SK-N-SH treated with all-trans-retinoic acid at 6 μM for 48 hours (cell line): Measurements from ENCODE around the gene UCP2.

Experiments
- ATAC-seq: fragments of 200-7000 bp; cut with Tn5 transposase; 3 replicates; pipeline ENCODE4 v1.9.1; 2020; ENCODE audit warnings: mild to moderate bottlenecking, moderate library complexity
- ARNTL ChIP-seq: fragments of 450-650 bp; formaldehyde crosslinking; IDR thresholded peaks from 2 replicates; pipeline ENCODE4 v1.5.0; 2020; ENCODE audit warnings: low read depth, mild to moderate bottlenecking, moderate library complexity, borderline replicate concordance
- BACH2 ChIP-seq: fragments of 250-450 bp; sonication (Bioruptor Pico); IDR thresholded peaks from 2 replicates; pipeline ENCODE4 v1.9.0; 2021; ENCODE audit warnings: mild to moderate bottlenecking, borderline replicate concordance
- CSDC2 ChIP-seq: fragments of 250-450 bp; sonication (Bioruptor Pico); IDR thresholded peaks from 2 replicates; pipeline ENCODE4 v1.5.0; 2020; ENCODE audit warnings: mild to moderate bottlenecking, moderate library complexity
- ESRRG ChIP-seq: fragments of 250-450 bp; sonication (Bioruptor Pico); IDR thresholded peaks from 2 replicates; pipeline ENCODE4 v1.6.1; 2021; ENCODE audit warnings: mild to moderate bottlenecking
- GLIS3 ChIP-seq: fragments of 250-450 bp; sonication (Bioruptor Pico); IDR thresholded peaks from 2 replicates; pipeline ENCODE4 v1.5.0; 2020; ENCODE audit warnings: mild to moderate bottlenecking, moderate library complexity
- ISL1 ChIP-seq: fragments of 250-450 bp; sonication (Bioruptor Pico); IDR thresholded peaks from 2 replicates; pipeline ENCODE4 v2.1.2; 2022; ENCODE audit warnings: mild to moderate bottlenecking, moderate library complexity
- OSR1 ChIP-seq: fragments of 250-450 bp; sonication (Bioruptor Pico); IDR thresholded peaks from 2 replicates; pipeline ENCODE4 v1.8.0; 2022; ENCODE audit warnings: moderate library complexity, mild to moderate bottlenecking, inconsistent platforms
- PPARA ChIP-seq: fragments of 250-450 bp; sonication (Bioruptor Pico); IDR thresholded peaks from 2 replicates; pipeline ENCODE4 v1.5.0; 2020; ENCODE audit warnings: mild to moderate bottlenecking, borderline replicate concordance
- RARB ChIP-seq: fragments of 250-450 bp; sonication (Bioruptor Pico); IDR thresholded peaks from 2 replicates; pipeline ENCODE4 v1.8.0; 2021; ENCODE audit warnings: mild to moderate bottlenecking, moderate library complexity
- SNAI2 ChIP-seq: fragments of 250-450 bp; sonication (Bioruptor Pico); IDR thresholded peaks from 2 replicates; pipeline ENCODE4 v1.5.0; 2020; ENCODE audit warnings: mild to moderate bottlenecking, moderate library complexity
- TCF4 ChIP-seq: fragments of 250-450 bp; sonication (Bioruptor Pico); IDR thresholded peaks from 2 replicates; pipeline ENCODE4 v1.8.0; 2021; ENCODE audit warnings: mild to moderate bottlenecking, moderate library complexity, borderline replicate concordance
- ZC3H10 ChIP-seq: fragments of 250-450 bp; sonication (Bioruptor Pico); IDR thresholded peaks from 2 replicates; pipeline ENCODE4 v1.5.1; 2021; ENCODE audit warnings: mild to moderate bottlenecking, moderate library complexity
- ZNF565 ChIP-seq: fragments of 450-650 bp; formaldehyde crosslinking; conservative IDR thresholded peaks from 2 replicates; pipeline ENCODE4 v1.5.0; 2020; ENCODE audit warnings: low read depth, mild to moderate bottlenecking, moderate library complexity
- ZNF70 ChIP-seq: fragments of 450-650 bp; formaldehyde crosslinking; IDR thresholded peaks from 2 replicates; pipeline ENCODE4 v1.5.0; 2020; ENCODE audit warnings: mild to moderate bottlenecking, moderate library complexity
- ZNF8 ChIP-seq: fragments of 450-650 bp; formaldehyde crosslinking; IDR thresholded peaks from 2 replicates; pipeline ENCODE4 v1.5.0; 2020; ENCODE audit warnings: mild to moderate bottlenecking, moderate library complexity
- TF ChIP-seq, protein P1 (sequence below): fragments of 250-450 bp; sonication (Bioruptor Pico); IDR thresholded peaks from 2 replicates; pipeline ENCODE4 v1.8.0; 2021; ENCODE audit warnings: low read depth, mild to moderate bottlenecking, moderate library complexity, borderline replicate concordance
- TF ChIP-seq, protein P2 (sequence below): fragments of 250-450 bp; sonication (Bioruptor Pico); IDR thresholded peaks from 2 replicates; pipeline ENCODE4 v1.8.0; 2020; ENCODE audit warnings: mild to moderate bottlenecking, moderate library complexity, borderline replicate concordance
- TF ChIP-seq, protein P3 (sequence below): fragments of 250-450 bp; sonication (Bioruptor Pico); IDR thresholded peaks from 2 replicates; pipeline ENCODE4 v1.5.1; 2020; ENCODE audit warnings: low read depth, mild to moderate bottlenecking, moderate library complexity
- TF ChIP-seq, protein P4 (sequence below): fragments of 250-450 bp; sonication (Bioruptor Pico); IDR thresholded peaks from 2 replicates; pipeline ENCODE4 v1.5.1; 2021; ENCODE audit warnings: mild to moderate bottlenecking, moderate library complexity
- TF ChIP-seq, protein P5 (sequence below): fragments of 250-450 bp; sonication (Bioruptor Pico); IDR thresholded peaks from 2 replicates; pipeline ENCODE4 v1.5.0; 2020; ENCODE audit warnings: mild to moderate bottlenecking, moderate library complexity

The UCP2 gene

DNA sequence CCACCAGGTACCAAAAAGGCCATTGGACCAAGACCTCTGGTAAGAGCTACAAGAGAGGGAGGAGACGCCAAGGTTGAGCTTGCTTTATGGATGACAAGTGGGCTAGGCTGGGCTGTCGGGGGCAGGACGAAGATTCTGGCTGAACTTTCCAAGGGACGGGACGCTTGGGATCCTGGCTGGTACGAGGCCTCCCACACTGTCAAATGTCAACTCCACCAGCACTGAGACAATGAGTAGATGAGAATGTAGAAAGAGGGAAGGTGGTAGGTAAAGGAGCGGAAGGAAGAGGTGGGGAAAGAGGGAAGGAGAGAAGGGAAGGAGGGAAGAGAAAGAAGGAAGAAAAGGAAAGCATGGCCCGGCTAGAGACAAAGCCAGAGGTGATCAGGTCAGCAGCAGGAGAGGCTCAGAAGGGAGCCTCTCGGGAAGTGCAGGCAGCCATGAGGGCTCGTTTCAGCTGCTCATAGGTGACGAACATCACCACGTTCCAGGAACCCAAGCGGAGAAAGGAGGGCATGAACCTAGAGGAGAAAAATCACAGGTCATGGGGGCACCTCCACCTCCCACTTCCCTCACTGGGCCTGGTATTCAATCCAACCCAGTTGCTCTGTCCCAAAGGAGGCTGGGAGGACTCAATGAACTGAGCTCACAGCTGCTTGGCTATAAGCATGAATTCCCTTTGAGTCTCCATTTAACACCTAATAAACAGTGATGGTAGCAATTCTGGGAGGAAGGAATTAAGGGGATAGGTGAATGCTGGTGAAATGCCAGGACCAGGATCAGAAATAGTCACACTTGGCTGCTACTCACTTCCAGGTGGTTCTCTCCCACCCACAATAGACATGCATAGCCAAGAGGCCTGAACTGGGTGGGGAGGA lies 7.8 kb downstream of the UCP2 start (continued):
- TF ChIP-seq, protein P1, sequence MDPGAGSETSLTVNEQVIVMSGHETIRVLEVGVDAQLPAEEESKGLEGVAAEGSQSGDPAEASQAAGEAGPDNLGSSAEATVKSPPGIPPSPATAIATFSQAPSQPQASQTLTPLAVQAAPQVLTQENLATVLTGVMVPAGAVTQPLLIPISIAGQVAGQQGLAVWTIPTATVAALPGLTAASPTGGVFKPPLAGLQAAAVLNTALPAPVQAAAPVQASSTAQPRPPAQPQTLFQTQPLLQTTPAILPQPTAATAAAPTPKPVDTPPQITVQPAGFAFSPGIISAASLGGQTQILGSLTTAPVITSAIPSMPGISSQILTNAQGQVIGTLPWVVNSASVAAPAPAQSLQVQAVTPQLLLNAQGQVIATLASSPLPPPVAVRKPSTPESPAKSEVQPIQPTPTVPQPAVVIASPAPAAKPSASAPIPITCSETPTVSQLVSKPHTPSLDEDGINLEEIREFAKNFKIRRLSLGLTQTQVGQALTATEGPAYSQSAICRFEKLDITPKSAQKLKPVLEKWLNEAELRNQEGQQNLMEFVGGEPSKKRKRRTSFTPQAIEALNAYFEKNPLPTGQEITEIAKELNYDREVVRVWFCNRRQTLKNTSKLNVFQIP (CRISPR knock-in tag), result no peak
- TF ChIP-seq ISL1 (no peak), CSDC2 (CRISPR knock-in tag) (no peak), PPARA (CRISPR knock-in tag) (no peak), ZNF70 (CRISPR knock-in tag) (no peak), OSR1 (CRISPR knock-in tag) (no peak)

DNA sequence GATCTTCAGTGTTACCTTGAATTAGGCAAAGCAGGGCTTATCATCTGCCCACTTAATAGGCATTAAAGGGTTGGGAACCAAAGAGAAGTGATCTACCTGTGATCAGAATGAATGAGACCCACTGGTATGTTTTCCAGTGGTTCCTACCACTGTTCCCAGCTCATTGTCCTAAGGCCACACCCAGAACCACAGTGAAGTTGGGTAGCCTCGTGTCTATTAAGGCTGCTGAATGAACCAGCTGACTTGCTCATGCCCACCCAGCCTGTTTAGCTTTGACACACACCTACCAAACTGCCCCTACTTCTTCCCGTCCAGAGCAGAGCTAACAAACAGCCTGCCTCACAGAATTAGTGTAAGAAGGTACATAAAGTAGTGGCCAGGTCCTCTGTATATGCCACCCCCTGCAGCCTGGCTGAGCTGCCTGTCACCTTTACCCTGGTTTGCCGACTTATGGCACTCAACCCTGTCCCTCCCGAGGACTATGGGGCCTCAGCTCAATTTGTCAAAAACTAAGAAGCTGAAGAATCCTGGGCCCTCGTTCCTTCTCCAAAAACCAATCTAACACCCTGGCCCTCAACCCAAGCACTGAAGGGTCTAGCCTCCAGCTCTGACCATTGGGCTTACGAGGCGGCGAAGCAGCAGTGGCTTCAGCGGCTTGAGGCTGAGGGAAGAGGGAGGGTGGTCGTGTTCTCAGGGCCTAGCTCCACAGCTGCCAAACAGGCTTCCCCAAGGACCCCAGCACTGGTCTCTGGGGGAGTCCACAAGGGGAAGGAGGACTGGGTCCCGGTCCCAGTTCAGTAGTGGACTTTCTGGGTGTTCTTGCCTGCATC lies 9.8 kb downstream of the UCP2 start:
- ATAC-seq, result no peak
- TF ChIP-seq, protein P2, sequence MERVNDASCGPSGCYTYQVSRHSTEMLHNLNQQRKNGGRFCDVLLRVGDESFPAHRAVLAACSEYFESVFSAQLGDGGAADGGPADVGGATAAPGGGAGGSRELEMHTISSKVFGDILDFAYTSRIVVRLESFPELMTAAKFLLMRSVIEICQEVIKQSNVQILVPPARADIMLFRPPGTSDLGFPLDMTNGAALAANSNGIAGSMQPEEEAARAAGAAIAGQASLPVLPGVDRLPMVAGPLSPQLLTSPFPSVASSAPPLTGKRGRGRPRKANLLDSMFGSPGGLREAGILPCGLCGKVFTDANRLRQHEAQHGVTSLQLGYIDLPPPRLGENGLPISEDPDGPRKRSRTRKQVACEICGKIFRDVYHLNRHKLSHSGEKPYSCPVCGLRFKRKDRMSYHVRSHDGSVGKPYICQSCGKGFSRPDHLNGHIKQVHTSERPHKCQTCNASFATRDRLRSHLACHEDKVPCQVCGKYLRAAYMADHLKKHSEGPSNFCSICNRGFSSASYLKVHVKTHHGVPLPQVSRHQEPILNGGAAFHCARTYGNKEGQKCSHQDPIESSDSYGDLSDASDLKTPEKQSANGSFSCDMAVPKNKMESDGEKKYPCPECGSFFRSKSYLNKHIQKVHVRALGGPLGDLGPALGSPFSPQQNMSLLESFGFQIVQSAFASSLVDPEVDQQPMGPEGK (CRISPR knock-in tag), result no peak
- TF ChIP-seq TCF4 (CRISPR knock-in tag) (no peak), ZNF8 (CRISPR knock-in tag) (no peak), ZC3H10 (CRISPR knock-in tag) (no peak), SNAI2 (CRISPR knock-in tag) (no peak), PPARA (CRISPR knock-in tag) (no peak), GLIS3 (CRISPR knock-in tag) (no peak), ZNF565 (CRISPR knock-in tag) (no peak), ARNTL (CRISPR knock-in tag) (no peak), BACH2 (no peak), ZNF70 (CRISPR knock-in tag) (no peak), RARB (CRISPR knock-in tag) (no peak)
- TF ChIP-seq, protein P1 (CRISPR knock-in tag), result no peak
- TF ChIP-seq, protein P3, sequence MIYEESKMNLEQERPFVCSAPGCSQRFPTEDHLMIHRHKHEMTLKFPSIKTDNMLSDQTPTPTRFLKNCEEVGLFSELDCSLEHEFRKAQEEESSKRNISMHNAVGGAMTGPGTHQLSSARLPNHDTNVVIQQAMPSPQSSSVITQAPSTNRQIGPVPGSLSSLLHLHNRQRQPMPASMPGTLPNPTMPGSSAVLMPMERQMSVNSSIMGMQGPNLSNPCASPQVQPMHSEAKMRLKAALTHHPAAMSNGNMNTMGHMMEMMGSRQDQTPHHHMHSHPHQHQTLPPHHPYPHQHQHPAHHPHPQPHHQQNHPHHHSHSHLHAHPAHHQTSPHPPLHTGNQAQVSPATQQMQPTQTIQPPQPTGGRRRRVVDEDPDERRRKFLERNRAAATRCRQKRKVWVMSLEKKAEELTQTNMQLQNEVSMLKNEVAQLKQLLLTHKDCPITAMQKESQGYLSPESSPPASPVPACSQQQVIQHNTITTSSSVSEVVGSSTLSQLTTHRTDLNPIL (CRISPR knock-in tag), result no peak
- TF ChIP-seq, protein P4, sequence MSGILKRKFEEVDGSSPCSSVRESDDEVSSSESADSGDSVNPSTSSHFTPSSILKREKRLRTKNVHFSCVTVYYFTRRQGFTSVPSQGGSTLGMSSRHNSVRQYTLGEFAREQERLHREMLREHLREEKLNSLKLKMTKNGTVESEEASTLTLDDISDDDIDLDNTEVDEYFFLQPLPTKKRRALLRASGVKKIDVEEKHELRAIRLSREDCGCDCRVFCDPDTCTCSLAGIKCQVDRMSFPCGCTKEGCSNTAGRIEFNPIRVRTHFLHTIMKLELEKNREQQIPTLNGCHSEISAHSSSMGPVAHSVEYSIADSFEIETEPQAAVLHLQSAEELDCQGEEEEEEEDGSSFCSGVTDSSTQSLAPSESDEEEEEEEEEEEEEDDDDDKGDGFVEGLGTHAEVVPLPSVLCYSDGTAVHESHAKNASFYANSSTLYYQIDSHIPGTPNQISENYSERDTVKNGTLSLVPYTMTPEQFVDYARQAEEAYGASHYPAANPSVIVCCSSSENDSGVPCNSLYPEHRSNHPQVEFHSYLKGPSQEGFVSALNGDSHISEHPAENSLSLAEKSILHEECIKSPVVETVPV (CRISPR knock-in tag), result no peak
- TF ChIP-seq, all 23 proteins: peak for 0

DNA sequence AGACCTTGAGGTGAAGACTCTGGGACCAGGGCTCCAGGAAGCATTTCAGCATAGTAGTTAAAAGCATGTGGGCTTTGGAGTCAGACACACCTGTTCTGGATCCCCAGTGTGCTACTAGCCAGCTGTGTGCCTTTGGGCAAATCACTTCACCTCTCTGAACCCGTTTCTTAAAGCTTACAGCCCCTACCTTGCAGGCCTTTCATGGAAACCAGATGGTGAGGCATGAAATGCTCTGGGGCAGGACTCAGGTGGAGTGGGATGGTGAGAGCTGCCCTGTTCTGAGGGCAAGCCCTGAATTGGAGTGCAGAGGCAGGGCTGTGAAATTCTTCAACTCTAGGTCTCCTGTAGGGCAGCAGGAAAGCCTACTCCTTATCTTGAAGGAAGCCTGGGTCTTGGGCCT lies 10.5 kb downstream of the UCP2 start:
- TF ChIP-seq, protein P5, sequence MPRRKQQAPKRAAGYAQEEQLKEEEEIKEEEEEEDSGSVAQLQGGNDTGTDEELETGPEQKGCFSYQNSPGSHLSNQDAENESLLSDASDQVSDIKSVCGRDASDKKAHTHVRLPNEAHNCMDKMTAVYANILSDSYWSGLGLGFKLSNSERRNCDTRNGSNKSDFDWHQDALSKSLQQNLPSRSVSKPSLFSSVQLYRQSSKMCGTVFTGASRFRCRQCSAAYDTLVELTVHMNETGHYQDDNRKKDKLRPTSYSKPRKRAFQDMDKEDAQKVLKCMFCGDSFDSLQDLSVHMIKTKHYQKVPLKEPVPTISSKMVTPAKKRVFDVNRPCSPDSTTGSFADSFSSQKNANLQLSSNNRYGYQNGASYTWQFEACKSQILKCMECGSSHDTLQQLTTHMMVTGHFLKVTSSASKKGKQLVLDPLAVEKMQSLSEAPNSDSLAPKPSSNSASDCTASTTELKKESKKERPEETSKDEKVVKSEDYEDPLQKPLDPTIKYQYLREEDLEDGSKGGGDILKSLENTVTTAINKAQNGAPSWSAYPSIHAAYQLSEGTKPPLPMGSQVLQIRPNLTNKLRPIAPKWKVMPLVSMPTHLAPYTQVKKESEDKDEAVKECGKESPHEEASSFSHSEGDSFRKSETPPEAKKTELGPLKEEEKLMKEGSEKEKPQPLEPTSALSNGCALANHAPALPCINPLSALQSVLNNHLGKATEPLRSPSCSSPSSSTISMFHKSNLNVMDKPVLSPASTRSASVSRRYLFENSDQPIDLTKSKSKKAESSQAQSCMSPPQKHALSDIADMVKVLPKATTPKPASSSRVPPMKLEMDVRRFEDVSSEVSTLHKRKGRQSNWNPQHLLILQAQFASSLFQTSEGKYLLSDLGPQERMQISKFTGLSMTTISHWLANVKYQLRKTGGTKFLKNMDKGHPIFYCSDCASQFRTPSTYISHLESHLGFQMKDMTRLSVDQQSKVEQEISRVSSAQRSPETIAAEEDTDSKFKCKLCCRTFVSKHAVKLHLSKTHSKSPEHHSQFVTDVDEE (CRISPR knock-in tag), result no peak
- TF ChIP-seq, protein P3 (CRISPR knock-in tag), result no peak
- no peak for TF ChIP-seq ARNTL (CRISPR knock-in tag)
- no peak for TF ChIP-seq ESRRG (CRISPR knock-in tag)
- no peak for TF ChIP-seq PPARA (CRISPR knock-in tag)
- TF ChIP-seq ZNF565 (CRISPR knock-in tag), result no peak
- TF ChIP-seq CSDC2 (CRISPR knock-in tag), result no peak
- no peak for TF ChIP-seq ISL1
- no peak for TF ChIP-seq TCF4 (CRISPR knock-in tag)
- TF ChIP-seq, protein P4 (CRISPR knock-in tag), result no peak
- no peak for TF ChIP-seq GLIS3 (CRISPR knock-in tag)
- ATAC-seq, result no peak
